ENCODE measurements around the gene FCHSD2.

The FCHSD2 gene

GRCh38 chr11:73099512-73100266, 42.4 kb downstream of the FCHSD2 start:
- TF ChIP-seq ZFP37 (tag by site-specific recombination; IDR thresholded peaks at IDR 0.05): no peak
- Histone ChIP-seq H3K36me3 (ENCODE audit: control insufficient read depth in 2 of 2, insufficient read depth in 1 of 2, low read length in 2 of 2) (no peaks in the 10 kb centered on the region), H3K4me1 (ENCODE audit: control insufficient read depth, insufficient read depth, low read length) (no peaks in the 10 kb centered on the region; the same call in 1 of the 2 replicates), H3K9me3 (ENCODE audit: control insufficient read depth, insufficient read depth, low read depth, low read length) (no peaks in the 10 kb centered on the region), H3K27ac (ENCODE audit: extremely low read depth, low read depth, low read length) (no peak overlapping the region), H3K4me3 (ENCODE audit: low read depth, low read length) (no peak overlapping the region)
- CTCF ChIA-PET: no interaction called here
- POLR2A ChIA-PET: no interaction called here

DNA sequence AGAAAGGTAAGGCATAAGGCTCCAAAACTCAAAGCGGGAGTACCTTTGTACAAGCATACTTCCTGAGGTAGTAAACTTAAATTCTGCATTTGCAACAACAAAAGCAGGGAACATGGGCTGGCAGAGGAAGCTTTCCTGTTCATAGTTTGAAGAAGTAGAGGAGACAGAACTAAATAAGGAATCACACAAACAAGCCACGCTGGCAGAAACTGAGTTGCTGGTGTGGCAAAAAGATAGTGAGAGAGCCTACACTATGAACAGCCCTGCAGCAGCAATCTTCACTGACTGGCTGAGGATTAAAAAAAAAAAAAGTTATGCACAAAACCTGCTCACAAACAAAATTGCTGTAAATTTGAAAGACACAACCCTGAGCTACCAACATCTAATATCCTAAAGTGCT, 46.5 kb downstream of the FCHSD2 start:
- no peaks in the 10 kb centered on the region for H3K36me3 ChIP-seq (ENCODE audit: control insufficient read depth in 2 of 2, insufficient read depth in 1 of 2, low read length in 2 of 2)
- no peak overlapping the region for H3K4me3 ChIP-seq (ENCODE audit: low read depth, low read length)
- ChIA-PET CTCF (interaction anchor here (0.6 kb wide), 3 partner anchors 171 to 198 kb away, joined by 3 to 6 read pairs (median 3); no protein-coding TSS in a partner anchor), POLR2A (no interaction called here)
- no peaks in the 10 kb centered on the region; the same call in 1 of the 2 replicates for H3K4me1 ChIP-seq (ENCODE audit: control insufficient read depth, insufficient read depth, low read length)
- TF ChIP-seq ZNF292 (tag by site-specific recombination; IDR thresholded peaks at IDR 0.05; ENCODE audit: borderline replicate concordance, low read depth) (no peak), HOXA7 (CRISPR knock-in tag; IDR thresholded peaks at IDR 0.05; ENCODE audit: borderline replicate concordance) (no peak), ZNF48 (tag by site-specific recombination; IDR thresholded peaks at IDR 0.05) (no peak), ZBTB8A (tag by site-specific recombination; IDR thresholded peaks at IDR 0.05) (no peak), KLF1 (tag by site-specific recombination; IDR thresholded peaks at IDR 0.05) (no peak), ZNF146 (tag by site-specific recombination; IDR thresholded peaks at IDR 0.05) (no peak), ZSCAN5A (tag by site-specific recombination; IDR thresholded peaks at IDR 0.05) (no peak), ZBTB1 (tag by site-specific recombination; IDR thresholded peaks at IDR 0.05) (no peak), ZNF133 (tag by site-specific recombination; IDR thresholded peaks at IDR 0.05) (no peak), ZNF707 (tag by site-specific recombination; IDR thresholded peaks at IDR 0.05) (no peak), ZNF701 (tag by site-specific recombination; IDR thresholded peaks at IDR 0.05) (no peak), ZNF549 (tag by site-specific recombination; IDR thresholded peaks at IDR 0.05) (no peak)
- TF ChIP-seq, protein P1, sequence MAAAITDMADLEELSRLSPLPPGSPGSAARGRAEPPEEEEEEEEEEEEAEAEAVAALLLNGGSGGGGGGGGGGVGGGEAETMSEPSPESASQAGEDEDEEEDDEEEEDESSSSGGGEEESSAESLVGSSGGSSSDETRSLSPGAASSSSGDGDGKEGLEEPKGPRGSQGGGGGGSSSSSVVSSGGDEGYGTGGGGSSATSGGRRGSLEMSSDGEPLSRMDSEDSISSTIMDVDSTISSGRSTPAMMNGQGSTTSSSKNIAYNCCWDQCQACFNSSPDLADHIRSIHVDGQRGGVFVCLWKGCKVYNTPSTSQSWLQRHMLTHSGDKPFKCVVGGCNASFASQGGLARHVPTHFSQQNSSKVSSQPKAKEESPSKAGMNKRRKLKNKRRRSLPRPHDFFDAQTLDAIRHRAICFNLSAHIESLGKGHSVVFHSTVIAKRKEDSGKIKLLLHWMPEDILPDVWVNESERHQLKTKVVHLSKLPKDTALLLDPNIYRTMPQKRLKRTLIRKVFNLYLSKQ (tag by site-specific recombination; IDR thresholded peaks at IDR 0.05; ENCODE audit: borderline replicate concordance): no peak
- no peak overlapping the region for H3K27ac ChIP-seq (ENCODE audit: extremely low read depth, low read depth, low read length)
- H3K9me3 ChIP-seq (ENCODE audit: control insufficient read depth, insufficient read depth, low read depth, low read length): no peaks in the 10 kb centered on the region

- Histone ChIP-seq H3K36me3 (ENCODE audit: control insufficient read depth in 2 of 2, insufficient read depth in 1 of 2, low read length in 2 of 2) (no peaks in the 10 kb centered on the region), H3K9me3 (ENCODE audit: control insufficient read depth, insufficient read depth, low read depth, low read length) (no peaks in the 10 kb centered on the region), H3K27ac (ENCODE audit: extremely low read depth, low read depth, low read length) (no peak overlapping the region), H3K4me3 (ENCODE audit: low read depth, low read length) (no peak overlapping the region), H3K4me1 (ENCODE audit: control insufficient read depth, insufficient read depth, low read length) (no peaks in the 10 kb centered on the region; the same call in 1 of the 2 replicates)
- POLR2A ChIA-PET: no interaction called here
- CTCF ChIA-PET: interaction anchor here (0.5 to 0.6 kb wide), 3 partner anchors 51 to 502 kb away, joined by 3 to 6 read pairs (median 5); partner anchors contain the start of gene FCHSD2
- TF ChIP-seq ZNF561 (tag by site-specific recombination; IDR thresholded peaks at IDR 0.05; ENCODE audit: borderline replicate concordance) (no peak), ZNF146 (tag by site-specific recombination; IDR thresholded peaks at IDR 0.05) (no peak), KLF7 (tag by site-specific recombination; IDR thresholded peaks at IDR 0.05; ENCODE audit: borderline replicate concordance) (no peak), ZNF664 (tag by site-specific recombination; IDR thresholded peaks at IDR 0.05) (no peak), ZNF747 (tag by site-specific recombination; IDR thresholded peaks at IDR 0.05) (no peak), ZNF184 (tag by site-specific recombination; IDR thresholded peaks at IDR 0.05) (no peak), ZEB2 (tag by site-specific recombination; IDR thresholded peaks at IDR 0.05) (no peak), ZNF426 (tag by site-specific recombination; IDR thresholded peaks at IDR 0.05) (no peak), ZNF596 (tag by site-specific recombination; IDR thresholded peaks at IDR 0.05) (no peak), ZNF610 (tag by site-specific recombination; IDR thresholded peaks at IDR 0.05; ENCODE audit: borderline replicate concordance) (no peak), ZNF324 (tag by site-specific recombination; IDR thresholded peaks at IDR 0.05) (no peak), ZNF280C (tag by site-specific recombination; IDR thresholded peaks at IDR 0.05) (no peak), GLIS2 (tag by site-specific recombination; IDR thresholded peaks at IDR 0.05) (no peak), ZNF292 (tag by site-specific recombination; IDR thresholded peaks at IDR 0.05; ENCODE audit: borderline replicate concordance, low read depth) (no peak)
These were observed 50.4 kb downstream of the FCHSD2 start for GRCh38 chr11:73091521-73092305.

Data from HEK293 (cell line).